HG03442 (cell line): ENCODE data around the gene TFAP2E.

ENCODE experiments used
- ATAC-seq: cut with Tn5 transposase; IDR thresholded peaks from one replicate; pipeline ENCODE4 v1.9.1; 2021; ENCODE audit warnings: mild to moderate bottlenecking, moderate library complexity; ENCODE audit not compliant: unreplicated experiment

TFAP2E gene

GRCh38 chr1:35592991-35593769, 20.1 kb downstream of the TFAP2E start:
- ATAC-seq: no peak

DNA sequence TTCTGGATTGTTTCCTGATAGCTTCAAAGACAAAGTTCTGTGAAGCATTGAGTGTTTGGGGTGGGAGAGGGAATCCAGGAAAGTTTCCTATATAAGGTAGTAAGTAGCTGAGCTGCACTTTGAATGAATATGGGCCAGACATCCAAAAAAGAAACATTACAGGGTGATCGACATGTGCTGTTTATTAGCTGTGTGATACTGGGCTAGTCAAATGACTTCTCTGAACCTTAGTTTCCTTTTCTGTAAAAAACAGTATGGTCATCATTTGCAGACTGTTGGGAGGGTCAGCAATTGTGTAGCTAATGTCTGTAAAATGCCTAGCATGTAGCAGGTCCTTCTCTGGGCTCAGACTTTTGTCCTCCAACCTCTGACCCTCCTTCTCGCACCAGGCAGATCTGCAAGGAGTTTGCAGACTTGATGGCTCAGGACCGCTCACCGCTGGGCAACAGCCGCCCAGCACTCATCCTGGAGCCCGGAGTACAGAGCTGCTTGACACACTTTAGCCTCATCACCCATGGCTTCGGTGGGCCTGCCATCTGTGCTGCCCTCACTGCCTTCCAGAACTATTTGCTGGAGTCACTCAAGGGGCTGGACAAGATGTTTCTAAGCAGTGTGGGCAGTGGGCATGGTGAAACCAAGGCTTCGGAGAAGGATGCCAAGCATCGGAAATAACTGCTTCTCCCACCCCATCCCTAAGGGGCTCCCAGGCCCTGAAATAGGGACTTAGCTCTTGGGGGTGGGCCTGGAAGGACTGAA, 21.1 kb downstream of the TFAP2E start:
- ATAC-seq: no peak

DNA sequence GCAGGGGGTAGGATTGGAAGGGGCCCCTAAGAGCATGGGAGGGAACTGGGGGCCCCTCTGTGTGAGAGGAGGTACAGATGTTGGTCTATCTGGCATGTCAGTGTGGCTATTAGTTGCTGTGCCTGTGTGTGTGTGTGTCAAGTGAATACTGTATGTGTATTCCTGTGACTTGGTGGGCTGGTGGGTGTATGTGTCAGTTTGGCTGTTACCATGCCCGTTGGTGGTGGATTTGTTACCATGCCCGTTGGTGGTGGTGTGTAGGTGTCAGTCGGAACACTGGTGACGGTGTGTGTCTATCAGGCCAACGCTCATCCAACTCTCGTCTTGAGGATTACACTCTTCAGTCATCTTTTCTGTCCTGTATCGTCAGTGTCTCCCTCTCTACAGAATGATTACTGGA, 22.6 kb downstream of the TFAP2E start:
- ATAC-seq: no peak

DNA sequence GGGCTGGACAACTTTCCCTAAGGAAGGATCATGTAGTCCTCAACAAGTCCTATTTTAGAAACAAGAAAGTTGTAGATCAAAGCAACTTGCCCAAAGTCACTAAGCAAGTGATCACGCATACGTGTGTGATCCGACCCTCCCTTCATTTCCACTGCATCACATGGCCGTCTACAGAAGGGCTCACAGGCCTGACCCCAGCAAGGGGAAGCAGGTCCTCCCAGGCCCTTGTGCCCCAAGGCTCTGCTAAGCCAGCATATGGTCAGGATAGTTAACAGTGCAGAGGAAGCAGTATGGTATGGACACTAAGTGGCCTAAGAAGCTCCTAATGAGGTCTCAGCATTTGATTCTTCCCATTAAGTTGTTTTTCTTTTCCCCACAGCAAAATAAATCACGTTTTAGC, 24.8 kb downstream of the TFAP2E start:
- no peak for ATAC-seq

- no peak for ATAC-seq
Measured at GRCh38 chr1:35598895-35599294, 25.8 kb downstream of the TFAP2E start.

DNA sequence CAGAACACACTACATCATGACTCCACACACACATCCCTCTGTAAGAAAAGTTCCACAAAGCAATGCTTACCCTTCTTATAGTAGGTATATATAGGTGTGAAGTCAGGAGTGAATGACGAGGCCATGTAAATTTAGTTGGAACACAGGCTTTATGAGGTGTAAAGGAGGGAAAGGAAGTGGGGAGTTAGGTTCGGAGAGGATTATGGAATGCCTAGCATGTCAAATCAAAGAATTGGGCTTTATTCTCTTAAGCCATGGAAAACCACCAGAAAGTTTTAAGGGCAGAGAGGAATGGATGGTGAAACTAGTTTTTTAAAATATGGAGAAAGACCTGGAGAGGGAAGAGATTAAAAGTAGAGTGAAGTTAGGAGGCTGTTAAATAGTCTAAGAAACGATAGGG, 26.3 kb downstream of the TFAP2E start:
- ATAC-seq: no peak

- no peak for ATAC-seq
Measured at GRCh38 chr1:35600593-35600992, 27.5 kb downstream of the TFAP2E start.

DNA sequence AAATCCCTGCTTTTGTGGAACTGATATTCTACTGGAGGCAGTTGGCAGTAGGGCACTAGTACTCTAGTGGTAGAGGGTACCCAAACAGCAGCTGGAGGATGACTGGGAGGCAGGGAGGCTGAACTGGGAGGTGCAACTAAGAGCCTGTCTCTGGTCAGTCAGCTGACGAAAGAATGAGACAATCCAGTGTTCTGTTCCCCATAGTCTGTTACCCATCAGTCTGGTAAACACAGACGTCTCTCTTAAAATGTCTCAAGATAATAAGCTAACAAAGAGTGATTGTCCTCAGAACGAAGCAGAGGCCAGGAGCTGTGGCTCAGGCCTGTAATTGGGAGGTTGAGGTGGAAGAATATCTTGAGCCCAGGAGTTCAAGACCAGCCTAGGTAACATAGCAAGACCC, 30.4 kb downstream of the TFAP2E start:
- ATAC-seq: no peak

GRCh38 chr1:35603941-35604340, 30.8 kb downstream of the TFAP2E start:
- no peak for ATAC-seq

DNA sequence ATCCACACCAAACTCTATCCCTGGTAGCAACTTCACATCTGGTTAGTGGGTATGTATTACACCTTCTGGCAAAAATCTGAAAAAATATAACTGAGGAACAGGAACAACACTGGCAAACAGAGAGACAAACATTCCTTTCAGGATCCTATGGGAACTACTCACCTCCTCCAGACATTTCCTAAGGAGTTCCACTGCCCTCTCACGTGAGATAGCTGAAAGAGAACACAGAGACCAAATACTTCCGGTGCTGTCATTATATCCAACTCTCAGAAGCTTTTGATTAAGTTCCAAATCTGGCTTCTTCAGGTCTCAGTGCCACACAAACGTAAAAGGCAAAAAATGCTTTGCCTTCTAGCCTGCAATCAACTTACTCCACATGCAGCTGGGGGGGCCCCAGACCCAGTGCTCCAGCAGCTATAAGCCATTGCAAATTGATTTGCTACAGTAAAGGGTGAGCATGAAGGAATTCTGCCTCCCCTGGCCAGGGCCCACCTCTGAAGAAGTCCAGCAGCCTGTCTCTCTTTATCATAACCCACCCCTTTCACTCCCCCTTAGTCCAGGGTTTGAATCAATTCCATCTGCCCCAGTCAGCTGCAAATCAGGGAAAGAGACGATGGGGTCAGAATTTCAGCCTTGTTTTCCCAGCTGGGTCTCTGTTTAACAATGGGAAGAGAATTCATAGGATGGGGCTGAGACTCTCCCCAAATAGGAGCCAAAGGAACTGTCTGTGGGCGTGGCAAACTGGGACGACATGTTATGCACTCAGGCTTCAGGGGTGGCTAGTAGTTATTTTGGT, 32.2 kb downstream of the TFAP2E start:
- ATAC-seq: no peak

DNA sequence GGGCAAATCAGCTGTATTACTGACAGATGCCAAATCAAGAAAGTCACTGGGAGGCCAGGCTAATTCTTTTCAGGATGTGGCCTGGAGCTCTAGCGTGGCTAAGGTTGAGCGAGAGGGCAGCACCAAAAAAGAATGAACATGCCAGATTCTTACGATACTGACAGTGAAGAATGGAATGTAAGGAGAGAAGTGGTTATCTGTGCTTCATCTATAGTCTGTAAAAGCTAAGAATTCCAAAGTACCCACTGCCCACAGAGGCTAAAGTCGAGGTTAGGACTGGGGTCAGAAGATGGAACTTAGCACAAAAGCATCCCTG, 32.7 kb downstream of the TFAP2E start:
- no peak for ATAC-seq

- no peak for ATAC-seq
Measured at GRCh38 chr1:35611655-35612054, 38.5 kb downstream of the TFAP2E start.

DNA sequence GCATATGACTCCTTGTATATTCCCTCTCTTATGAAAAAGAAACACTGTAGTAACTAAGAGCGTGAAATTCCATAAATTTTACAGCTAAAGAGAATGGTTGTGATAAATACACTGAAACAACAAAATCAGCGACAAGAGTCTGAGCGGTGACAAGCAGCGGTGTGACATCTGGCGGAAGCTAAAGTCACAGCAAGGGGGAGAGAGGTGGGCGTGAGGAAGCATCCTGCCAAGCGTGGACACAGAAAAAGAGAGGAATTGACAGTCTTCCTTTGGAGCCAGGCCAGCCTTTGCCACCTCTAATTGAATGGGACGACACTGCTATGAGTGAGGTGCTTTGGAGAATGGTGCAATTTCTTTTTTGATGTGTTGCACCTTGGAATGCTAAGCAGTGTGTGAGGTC, 42.3 kb downstream of the TFAP2E start:
- ATAC-seq: no peak

DNA sequence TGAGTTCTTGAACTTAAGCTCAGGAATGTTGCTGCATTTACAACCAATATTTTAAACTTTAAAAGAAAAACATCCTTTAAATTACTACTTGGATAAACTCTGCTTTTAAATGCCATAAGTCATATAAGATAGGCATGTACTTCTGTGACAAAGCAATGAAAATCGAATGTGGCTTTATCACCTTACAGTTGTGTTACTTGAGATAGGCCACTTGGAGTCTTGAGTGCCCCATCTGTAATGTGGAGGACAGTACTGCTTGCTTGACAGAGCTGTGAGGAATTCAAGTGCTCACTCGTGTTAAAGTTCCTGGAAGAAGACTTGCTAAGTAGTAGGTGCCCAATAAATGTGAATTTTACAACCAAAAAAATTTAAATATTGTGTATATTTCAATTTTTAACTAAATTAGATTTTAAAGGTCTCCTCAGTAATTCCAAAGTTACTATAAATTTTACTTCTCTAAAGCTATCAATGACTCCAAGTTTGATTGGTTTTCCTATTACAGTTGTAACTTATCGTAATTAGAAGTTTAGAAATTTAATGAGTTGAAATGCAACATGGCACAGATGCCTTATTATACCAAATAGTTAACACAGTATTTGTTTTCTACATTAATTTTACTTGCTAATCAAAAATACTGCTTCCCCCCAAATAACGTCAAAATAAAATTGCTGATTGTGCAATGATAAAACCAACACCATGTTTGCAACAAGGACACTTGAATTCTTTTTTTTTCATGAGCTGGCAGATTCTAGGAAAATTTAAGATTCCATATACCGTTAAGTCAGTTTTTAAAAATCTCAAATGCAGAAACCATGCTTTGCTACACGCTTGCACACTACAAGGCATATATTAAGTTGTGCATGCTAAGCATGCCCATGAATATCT, 46.4 kb downstream of the TFAP2E start:
- no peak for ATAC-seq

DNA sequence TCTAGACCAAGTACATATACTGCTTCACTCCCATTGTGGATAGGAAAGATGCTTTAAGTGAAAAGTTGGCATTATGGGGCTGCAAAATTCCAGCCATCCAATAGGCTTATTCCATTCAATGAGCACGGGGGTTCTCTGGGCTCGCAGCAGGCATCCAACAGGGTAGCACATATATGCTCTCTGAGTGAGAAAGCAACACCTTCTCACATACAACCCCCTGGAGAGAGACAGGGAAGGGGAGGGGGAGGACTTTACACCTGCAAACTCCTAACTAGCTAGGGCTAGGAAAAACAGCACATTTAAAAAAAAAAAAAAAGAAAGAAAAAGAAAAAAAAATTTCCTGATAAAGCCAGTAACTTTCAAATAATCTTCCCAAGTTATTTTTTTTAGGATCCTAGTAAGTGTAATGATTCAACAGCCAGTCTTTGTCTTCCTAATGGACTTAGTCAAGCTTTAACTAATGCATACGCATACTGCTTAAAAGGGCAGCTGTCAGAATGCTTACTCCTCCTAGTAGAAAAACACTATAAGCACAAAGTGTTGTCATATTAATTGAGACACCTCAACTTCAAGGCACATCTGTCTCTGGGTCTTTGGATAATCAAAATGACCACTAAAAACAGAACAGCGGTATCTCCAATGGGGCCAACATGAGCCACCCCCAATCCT, 49.5 kb downstream of the TFAP2E start:
- no peak for ATAC-seq

DNA sequence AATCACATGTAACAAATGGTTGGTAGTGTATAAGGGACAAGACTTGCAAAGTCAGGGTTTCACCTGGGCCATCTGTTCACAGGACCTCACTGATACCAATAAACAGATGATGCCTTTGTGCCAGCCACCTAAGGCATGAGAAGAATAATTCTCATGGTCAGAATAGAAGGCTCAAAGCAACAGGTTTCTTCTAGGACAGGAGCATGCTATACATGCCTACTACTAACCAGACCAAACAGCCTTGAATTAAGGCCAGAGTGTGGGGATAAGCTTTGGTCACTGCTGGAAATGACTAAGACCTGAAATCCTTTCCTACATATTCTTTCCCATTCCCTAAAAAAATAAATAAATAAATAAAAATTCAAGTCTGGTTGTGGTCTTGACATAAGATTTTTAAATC, 50.7 kb downstream of the TFAP2E start:
- ATAC-seq: no peak

- no peak for ATAC-seq
Measured at GRCh38 chr1:35629051-35629450, 55.9 kb downstream of the TFAP2E start.

- no peak for ATAC-seq
Measured at GRCh38 chr1:35631396-35631795, 58.3 kb downstream of the TFAP2E start.

- no peak for ATAC-seq
Measured at GRCh38 chr1:35633547-35633946, 60.4 kb downstream of the TFAP2E start.

- no peak for ATAC-seq
Measured at GRCh38 chr1:35637401-35637809, 64.3 kb downstream of the TFAP2E start.
